GM21381 (cell line): Measurements from ENCODE around the gene KCNMB2.

Experiments
- ATAC-seq: cut with Tn5 transposase; IDR thresholded peaks from one replicate; pipeline ENCODE4 v1.9.1; 2021; ENCODE audit warnings: mild to moderate bottlenecking, moderate library complexity; ENCODE audit not compliant: unreplicated experiment

KCNMB2 gene

GRCh38 chr3:178567611-178568010, 31.4 kb downstream of the KCNMB2 start:
- ATAC-seq: no peak

DNA sequence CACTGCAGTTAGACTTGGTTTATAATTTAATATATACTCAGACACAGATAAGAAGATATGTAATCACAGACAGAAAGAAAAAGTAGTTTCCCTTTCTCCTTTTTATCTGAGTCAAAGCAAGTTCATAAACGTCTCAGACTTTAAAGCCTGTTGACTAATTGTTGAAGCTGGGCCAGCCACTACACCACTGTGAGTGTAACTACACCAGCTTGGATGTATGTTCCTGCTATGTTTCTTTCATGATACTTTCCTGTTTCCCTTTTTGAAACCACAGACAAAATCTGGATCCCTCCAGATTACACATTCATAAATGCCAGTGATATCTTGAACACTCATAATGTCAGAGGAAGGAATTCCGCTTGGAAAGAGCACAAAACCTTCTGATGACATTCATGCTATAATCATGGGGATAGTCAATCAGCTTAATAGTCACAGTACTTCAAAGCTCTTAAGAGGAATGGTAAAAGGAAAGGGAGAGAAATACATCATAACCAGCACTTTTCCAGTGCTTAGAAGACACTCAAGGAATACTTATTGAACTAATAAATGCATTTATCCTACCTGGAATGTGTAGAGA, 32.0 kb downstream of the KCNMB2 start:
- no peak for ATAC-seq

- ATAC-seq: no peak
These were observed 32.7 kb downstream of the KCNMB2 start for GRCh38 chr3:178568911-178569310.

DNA sequence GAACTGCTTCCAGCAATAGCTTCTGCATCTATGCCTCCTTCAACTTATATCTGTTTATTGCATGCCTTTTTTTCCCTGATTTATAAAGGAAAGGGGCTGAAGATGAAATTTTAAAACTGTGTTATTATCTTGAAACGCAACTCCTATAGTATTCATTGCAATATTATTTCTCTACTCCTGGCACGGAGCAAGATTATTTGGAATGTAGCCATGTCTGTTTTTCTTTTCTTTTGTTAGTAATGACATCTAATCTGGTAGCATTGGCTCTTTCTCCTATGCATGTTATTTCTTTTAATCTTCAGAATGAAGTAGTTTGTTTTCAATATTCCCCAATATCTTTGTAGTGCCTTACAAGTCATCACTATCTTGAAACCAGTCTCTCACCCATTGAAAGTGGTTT, 33.6 kb downstream of the KCNMB2 start:
- ATAC-seq: no peak

DNA sequence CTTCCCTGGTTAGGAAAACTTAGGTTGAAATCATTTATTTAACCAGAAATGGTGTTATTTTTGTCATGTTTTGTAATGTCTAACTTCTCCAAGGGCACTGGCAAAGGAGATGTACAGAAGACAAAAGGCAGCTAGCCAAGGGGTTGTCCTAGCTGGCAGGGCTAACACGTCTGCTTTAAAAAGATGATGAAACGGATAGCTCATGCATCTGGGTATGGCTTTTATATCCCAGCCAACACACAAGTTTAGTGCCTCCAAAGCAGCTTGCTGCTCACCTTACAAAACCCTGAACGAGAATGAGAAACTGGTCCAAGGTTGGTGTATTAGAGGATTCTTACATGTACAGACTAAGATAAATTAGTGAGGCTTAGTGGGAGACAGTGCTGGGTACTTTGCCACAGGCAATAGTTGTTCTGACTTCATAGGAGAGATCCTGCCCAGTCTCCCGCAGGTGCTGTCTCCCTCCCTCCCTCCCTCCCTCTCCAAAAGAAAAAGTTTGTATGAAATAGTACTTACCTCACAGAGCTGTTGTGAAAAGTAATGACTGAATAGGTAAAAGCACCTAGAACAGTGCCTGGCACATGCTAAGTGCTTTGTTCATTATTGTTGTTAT, 47.8 kb downstream of the KCNMB2 start:
- no peak for ATAC-seq

DNA sequence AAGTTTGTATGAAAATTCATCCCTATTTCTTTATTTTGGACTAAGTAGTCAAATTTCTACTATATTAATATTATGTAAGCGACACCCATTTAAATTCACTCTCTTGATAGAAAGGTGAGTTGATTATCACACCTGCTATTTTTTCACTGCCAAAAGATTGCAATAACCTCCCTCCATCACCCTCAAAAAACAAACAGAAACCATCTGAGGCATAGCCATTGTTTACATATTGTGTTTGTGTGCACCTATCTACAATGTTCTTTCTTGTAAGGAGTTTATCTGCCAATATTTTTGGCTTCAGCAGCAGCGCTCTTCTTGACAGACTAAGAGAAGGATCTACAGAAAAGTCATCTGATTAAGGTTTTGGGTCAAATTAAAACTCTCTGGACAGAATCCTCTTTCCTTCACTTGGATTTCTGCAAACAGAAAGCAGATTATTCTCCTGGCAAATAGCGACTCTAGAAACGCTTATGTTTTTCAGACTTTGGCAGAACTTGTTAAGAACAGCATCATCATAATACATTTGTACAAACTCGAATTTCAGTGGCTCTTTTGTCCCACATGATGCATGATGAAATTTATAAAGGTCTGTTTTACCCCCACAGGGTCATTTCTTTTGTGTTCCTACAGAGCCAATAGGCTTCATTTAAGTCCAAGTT, 48.6 kb downstream of the KCNMB2 start:
- ATAC-seq: no peak

DNA sequence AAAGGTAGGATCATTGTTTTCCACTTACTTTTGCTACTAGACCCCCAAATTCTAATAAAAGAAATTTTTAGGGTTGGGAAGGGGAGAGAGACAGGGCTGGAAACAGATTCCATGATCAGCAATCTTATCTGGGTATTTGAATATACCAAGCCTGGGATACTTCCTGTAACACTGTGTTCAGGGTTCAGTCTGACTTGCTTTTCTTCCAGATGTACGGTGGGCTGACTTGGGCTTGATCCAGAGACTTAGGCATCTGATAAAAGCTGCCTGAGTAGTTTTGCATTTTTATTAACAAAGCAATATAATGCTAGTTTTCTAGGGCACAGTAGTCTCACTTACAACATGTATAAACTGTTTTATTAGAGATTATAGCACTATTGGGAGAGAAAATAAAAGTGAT, 49.2 kb downstream of the KCNMB2 start:
- no peak for ATAC-seq

- no peak for ATAC-seq
These were observed 49.8 kb downstream of the KCNMB2 start for GRCh38 chr3:178586076-178586475.

DNA sequence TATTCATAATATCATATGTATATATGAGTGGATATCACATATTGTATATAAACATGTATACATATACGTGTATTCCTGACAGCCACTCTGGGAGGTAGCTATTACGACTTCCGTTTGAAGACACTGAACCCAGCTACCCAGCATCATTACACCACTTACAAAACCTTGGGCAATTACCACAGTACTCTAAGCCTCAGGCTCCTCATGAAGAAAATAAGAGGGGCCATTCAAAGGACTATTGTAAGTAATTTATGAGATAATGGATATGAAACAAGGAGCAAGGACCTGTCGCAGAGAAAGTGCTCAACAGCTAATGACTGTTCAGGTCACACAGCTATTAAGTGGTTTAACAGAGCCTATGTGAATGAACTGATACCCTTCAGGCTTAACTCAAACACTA, 52.4 kb downstream of the KCNMB2 start:
- ATAC-seq: no peak

- no peak for ATAC-seq
These were observed 57.5 kb downstream of the KCNMB2 start for GRCh38 chr3:178593786-178594185.

GRCh38 chr3:178597371-178597770, 61.1 kb downstream of the KCNMB2 start:
- ATAC-seq: no peak

- ATAC-seq: no peak
These were observed 66.6 kb downstream of the KCNMB2 start for GRCh38 chr3:178602856-178603255.

DNA sequence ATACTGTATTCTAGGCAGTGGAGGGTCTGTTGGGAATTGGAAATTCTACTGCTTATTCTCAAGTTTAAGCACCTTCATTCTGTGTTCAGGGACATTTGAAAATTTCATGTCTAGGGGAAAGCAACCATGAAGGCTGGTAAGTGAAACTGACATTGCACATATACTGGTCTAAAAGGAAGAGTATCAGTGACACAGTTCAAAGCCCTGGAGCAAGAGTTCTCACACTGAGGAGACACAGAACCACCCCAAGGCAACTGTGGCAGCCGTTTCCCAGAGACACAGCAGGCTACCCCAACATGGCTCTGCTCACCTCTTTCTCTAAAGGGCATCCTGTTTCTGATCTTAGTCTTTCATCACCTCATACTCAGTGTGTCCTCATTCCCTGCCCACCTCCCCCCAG, 67.5 kb downstream of the KCNMB2 start:
- no peak for ATAC-seq

DNA sequence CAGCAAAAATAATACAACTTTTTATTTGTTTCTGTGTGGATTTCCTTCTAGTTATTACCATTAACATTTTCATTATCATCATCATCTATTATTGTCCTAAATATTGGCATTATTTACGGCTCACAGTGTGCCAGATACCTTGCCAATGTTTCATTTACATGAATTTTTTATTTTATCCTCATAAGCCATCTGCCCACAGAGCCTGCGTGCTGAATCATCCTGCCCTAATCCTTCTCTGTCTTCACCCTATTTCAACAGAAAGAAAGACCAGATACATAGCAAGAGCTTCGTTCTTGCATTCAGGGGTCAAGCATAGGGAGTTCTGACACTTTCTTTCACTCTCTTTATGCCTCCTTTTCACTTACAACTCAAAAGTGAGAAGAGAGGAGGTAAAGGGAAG, 82.0 kb downstream of the KCNMB2 start:
- ATAC-seq: no peak

DNA sequence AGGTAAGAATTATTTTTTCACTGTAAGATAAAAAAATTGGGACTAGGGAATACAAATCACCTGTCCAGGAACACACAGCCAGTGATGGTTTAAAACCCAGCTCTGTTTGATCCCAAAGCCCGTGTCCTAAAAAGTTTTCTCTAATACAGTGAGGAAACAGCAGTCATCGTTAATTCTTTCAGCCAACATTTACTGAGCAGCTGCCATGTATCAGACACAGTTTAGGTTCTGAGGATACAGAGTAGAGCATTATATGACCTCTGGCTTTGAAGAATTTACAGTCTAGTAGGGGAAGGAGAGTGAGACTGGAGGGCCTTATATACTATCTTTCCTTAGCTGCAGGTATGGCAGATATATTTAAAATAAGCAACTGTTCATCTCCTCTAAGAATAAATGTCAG, 82.7 kb downstream of the KCNMB2 start:
- ATAC-seq: no peak

- no peak for ATAC-seq
These were observed 87.5 kb downstream of the KCNMB2 start for GRCh38 chr3:178623666-178624255.

DNA sequence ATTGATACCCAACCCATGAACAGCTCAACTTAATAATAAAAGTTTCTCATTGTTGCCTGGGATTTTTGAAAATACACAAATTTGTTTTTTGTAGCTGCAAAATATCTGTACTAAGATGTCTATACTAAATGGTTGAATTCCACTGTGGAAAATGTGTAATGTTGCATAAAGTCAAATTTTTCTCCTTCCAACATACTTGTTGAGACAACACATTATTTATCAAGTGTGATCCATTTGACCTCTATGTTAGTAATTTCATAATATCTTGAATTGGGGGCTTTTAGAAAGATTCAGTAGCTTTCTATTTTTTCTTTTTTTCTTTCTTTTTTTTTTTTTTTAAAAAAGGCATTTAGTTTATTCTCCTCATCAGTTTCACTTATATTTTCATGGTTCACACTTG, 88.0 kb downstream of the KCNMB2 start:
- ATAC-seq: no peak

- ATAC-seq: no peak
These were observed 88.9 kb downstream of the KCNMB2 start for GRCh38 chr3:178625053-178625600.

DNA sequence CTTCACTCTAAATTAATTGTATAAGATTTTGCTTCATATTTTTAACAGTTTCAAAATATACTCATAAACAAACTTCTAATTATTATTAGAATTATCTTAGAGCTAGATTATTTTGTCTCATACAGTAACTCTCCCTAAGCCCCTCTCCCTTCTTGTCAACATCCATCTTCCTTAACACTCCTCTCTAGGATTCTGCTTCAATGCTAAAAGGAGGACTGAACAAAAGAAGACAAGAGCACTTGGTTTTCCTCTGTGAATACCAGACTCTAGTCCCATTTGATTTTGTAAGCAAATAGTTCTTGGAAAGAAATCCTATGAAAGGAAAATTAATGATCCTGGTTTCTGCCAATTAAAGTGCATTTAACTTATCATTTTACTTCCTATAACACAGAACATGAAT, 91.8 kb downstream of the KCNMB2 start:
- ATAC-seq: no peak

DNA sequence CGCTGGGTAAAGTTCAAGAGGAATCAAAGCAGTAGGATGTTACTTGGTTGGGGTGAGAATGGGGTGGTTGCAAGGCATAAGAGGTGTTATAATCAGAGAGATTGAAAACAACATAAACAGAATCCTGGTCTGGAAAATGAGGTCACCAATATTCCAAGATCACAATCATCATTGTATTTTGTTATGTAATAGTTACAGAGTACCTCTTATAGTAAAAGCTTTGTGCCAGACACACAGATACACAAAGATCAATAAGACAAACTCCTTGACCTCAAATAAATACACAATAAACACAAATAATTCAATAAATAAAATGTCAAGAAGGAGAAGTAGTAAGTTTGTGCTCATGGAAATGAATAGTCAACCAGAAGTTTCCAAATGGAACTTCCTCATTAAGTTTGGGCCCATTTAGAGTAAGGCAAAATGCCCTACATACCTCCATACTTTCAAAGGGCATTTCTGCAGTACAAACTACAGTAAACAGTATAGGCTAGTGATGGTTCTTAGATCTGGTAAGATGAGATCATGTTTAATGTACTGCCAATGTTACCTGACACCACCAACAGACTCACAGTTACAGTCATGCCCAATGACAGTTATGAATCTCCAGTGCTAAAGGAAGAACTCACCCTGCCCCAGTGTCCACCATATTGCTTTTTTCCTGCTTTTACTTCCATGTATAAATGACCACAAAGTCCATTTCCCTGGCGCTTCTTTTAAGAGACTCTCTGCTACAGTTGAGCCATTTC, 93.4 kb downstream of the KCNMB2 start:
- ATAC-seq: no peak

GRCh38 chr3:178631950-178632349, 95.7 kb downstream of the KCNMB2 start:
- no peak for ATAC-seq
